OCI-LY3 (cell line): ENCODE data around the gene TSPEAR.

Experiments used
- H2AFZ ChIP-seq: fragments of 200-600, 300-600 bp; shearing (Covaris generic); 2 replicates; pipeline ENCODE4 v1.6.0; 2014; ENCODE audit warnings: antibody characterized with exemption, low read depth, low read length
- H3K27ac ChIP-seq: fragments of 200-600, 300-600 bp; sonication (generic); 2 replicates; pipeline ENCODE4 v1.5.1; 2014; ENCODE audit warnings: mild to moderate bottlenecking, low read length, moderate library complexity, mixed read lengths
- H3K27me3 ChIP-seq: fragments of 200-600, 300-600 bp; sonication (generic); 2 replicates; pipeline ENCODE4 v1.6.1; 2014; ENCODE audit warnings: low read depth, low read length, mixed read lengths
- H3K36me3 ChIP-seq: fragments of 200-600, 300-600 bp; sonication (generic); replicated peaks from 2 replicates; pipeline ENCODE3; 2014; ENCODE audit warnings: low read depth, low read length, mixed read lengths
- H3K4me1 ChIP-seq: fragments of 300-600, 200-600 bp; sonication (generic); 2 replicates; pipeline ENCODE4 v1.6.1; 2014; ENCODE audit warnings: low read length, mixed read lengths
- H3K4me2 ChIP-seq: fragments of 200-600, 300-600 bp; sonication (generic); 2 replicates; pipeline ENCODE4 v1.6.1; 2014; ENCODE audit warnings: low read length, mixed read lengths
- H3K4me3 ChIP-seq: fragments of 300-600, 200-600 bp; sonication (generic); 2 replicates; pipeline ENCODE4 v1.5.1; 2014; ENCODE audit warnings: antibody characterized with exemption, mild to moderate bottlenecking, low read length, moderate library complexity
- H3K79me2 ChIP-seq: fragments of 300-600, 200-600 bp; shearing (Covaris generic); 2 replicates; pipeline ENCODE4 v1.6.1; 2014; ENCODE audit warnings: mild to moderate bottlenecking, low read length, mixed read lengths
- H3K9ac ChIP-seq: fragments of 300-600, 200-600 bp; shearing (Covaris generic); 2 replicates; pipeline ENCODE4 v1.6.0; 2014; ENCODE audit warnings: mild to moderate bottlenecking, low read length, moderate library complexity
- H3K9me3 ChIP-seq: fragments of 200-600, 300-600 bp; shearing (Covaris generic); 2 replicates; pipeline ENCODE4 v1.6.1; 2014; ENCODE audit warnings: low read length, mixed read lengths; ENCODE audit not compliant: insufficient read depth
- H4K20me1 ChIP-seq: fragments of 200-600, 300-600 bp; sonication (generic); 2 replicates; pipeline ENCODE4 v1.6.1; 2016; ENCODE audit warnings: low read length, mixed read lengths; ENCODE audit not compliant: insufficient read depth
- CTCF ChIP-seq: fragments of 200-600, 300-600 bp; sonication (generic); IDR thresholded peaks from 2 replicates; pipeline ENCODE4 v1.5.1; 2014; ENCODE audit warnings: antibody characterized with exemption, low read length, low read depth
- EZH2phosphoT487 ChIP-seq: fragments of 200-600 bp; shearing (Covaris generic); IDR thresholded peaks from 2 replicates; pipeline ENCODE4 v1.6.1; 2018; ENCODE audit warnings: antibody characterized with exemption, mixed run types, low read depth

TSPEAR gene

GRCh38 chr21:44478124-44478800 lies 233.1 kb downstream of the TSPEAR start:
- H3K4me1 ChIP-seq = no peaks in the 10 kb centered on the region
- H3K79me2 ChIP-seq = no peaks in the 10 kb centered on the region
- H2AFZ ChIP-seq = no peak overlapping the region
- H3K27me3 ChIP-seq = no peaks in the 10 kb centered on the region
- no peak overlapping the region for H3K4me3 ChIP-seq
- H4K20me1 ChIP-seq = no peaks in the 10 kb centered on the region
- H3K9me3 ChIP-seq = no peaks in the 10 kb centered on the region
- no peak overlapping the region for H3K9ac ChIP-seq
- no peak for TF ChIP-seq EZH2phosphoT487
- no peak for TF ChIP-seq CTCF
- no peaks in the 10 kb centered on the region for H3K36me3 ChIP-seq
- no peak overlapping the region for H3K27ac ChIP-seq
- H3K4me2 ChIP-seq = no peak overlapping the region

DNA sequence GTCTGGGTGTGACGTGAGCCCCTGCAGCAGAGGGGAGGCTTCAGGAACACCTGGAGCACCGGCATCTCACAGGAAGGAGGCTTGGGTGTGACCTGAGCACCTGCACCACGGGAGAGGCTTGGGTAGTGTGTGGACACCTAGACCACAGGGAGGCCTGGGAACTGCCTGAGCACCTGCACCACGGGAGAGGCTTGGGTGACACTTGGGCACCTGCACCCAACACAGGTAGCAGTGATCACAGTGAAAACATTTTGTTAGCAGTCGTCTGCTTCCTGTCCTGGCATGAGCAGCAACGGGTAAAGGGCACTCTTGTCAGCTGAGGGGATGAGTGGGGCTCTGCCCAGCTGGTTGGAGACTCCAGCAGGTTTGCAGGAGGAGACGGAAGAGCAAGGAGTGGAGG lies 233.7 kb downstream of the TSPEAR start:
- Histone ChIP-seq H3K27me3 (no peaks in the 10 kb centered on the region), H3K4me3 (no peak overlapping the region), H3K4me2 (no peak overlapping the region), H3K9ac (no peak overlapping the region), H4K20me1 (no peaks in the 10 kb centered on the region), H3K27ac (no peak overlapping the region), H3K4me1 (no peaks in the 10 kb centered on the region), H3K79me2 (no peaks in the 10 kb centered on the region), H3K36me3 (no peaks in the 10 kb centered on the region), H3K9me3 (no peaks in the 10 kb centered on the region), H2AFZ (no peak overlapping the region)
- TF ChIP-seq CTCF = no peak
- no peak for TF ChIP-seq EZH2phosphoT487

DNA sequence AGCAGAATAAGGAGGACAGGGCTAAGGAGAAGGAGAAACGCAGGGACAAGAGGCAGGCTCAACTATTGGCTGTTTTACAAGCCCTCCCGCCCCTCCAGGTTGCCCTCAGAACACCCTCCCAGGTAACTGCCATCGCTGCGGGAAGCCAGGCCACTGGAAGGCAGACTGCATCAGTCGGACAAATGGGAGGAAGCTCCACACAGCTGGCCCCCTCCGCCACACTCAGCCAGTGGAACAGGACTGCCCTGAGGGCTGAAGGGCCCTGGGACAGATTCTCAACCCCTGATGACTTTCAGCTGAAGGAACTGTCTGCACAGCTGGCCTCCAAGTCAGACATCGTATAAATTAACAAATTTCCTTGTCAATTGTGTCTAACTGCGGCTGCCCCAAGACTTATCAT lies 234.2 kb downstream of the TSPEAR start:
- no peaks in the 10 kb centered on the region for H3K9me3 ChIP-seq
- no peak overlapping the region for H2AFZ ChIP-seq
- H3K4me3 ChIP-seq = no peak overlapping the region
- H3K4me1 ChIP-seq = no peaks in the 10 kb centered on the region
- TF ChIP-seq EZH2phosphoT487 = no peak
- H4K20me1 ChIP-seq = no peaks in the 10 kb centered on the region
- no peaks in the 10 kb centered on the region for H3K79me2 ChIP-seq
- no peaks in the 10 kb centered on the region for H3K36me3 ChIP-seq
- H3K27me3 ChIP-seq = 0 out of 2 replicates have a peak, but pooled peaks cover 2% of the 10 kb centered on the region
- no peak overlapping the region for H3K27ac ChIP-seq
- no peak overlapping the region for H3K4me2 ChIP-seq
- no peak overlapping the region for H3K9ac ChIP-seq

- no peak overlapping the region for H3K27ac ChIP-seq
- H3K4me1 ChIP-seq = no peaks in the 10 kb centered on the region
- no peak overlapping the region for H3K4me3 ChIP-seq
- H3K9ac ChIP-seq = no peak overlapping the region
- no peak overlapping the region for H3K4me2 ChIP-seq
- H3K27me3 ChIP-seq = 0 out of 2 replicates have a peak, but pooled peaks cover 5% of the 10 kb centered on the region
- H2AFZ ChIP-seq = no peak overlapping the region
- no peaks in the 10 kb centered on the region for H4K20me1 ChIP-seq
- TF ChIP-seq EZH2phosphoT487 = no peak
- no peak for TF ChIP-seq CTCF
- H3K9me3 ChIP-seq = no peaks in the 10 kb centered on the region
- no peaks in the 10 kb centered on the region for H3K36me3 ChIP-seq
- no peaks in the 10 kb centered on the region for H3K79me2 ChIP-seq
These were observed 236.0 kb downstream of the TSPEAR start for GRCh38 chr21:44475266-44475845.
